Transverse colon (tissue), 4 donors: Measurements from ENCODE around the gene ME1. TPM values are rescaled to one million over a fixed set of nuclear protein-coding genes. Genes with fewer than 3 reads are reported as not detected.

Experiments
- DNase-seq: peaks from one replicate; pipeline ENCODE4 v3.0.0-alpha.2; 2019
- H3K27ac ChIP-seq, 4 donors: fragments of 200-600 bp; sonication (generic); 2 replicates each; pipeline ENCODE4 v1.5.1; 2016 to 2018; ENCODE audit warnings: inconsistent platforms in 4 of 4
- H3K27me3 ChIP-seq: fragments of 200-600 bp; sonication (generic); 2 replicates; pipeline ENCODE4 v1.5.1; 2017; ENCODE audit warnings: inconsistent platforms
- H3K36me3 ChIP-seq, 4 donors: fragments of 200-600 bp; sonication (generic); 2 replicates each; pipeline ENCODE4 v1.5.1; 2017 to 2019; ENCODE audit warnings: inconsistent platforms in 4 of 4
- H3K4me1 ChIP-seq, 4 donors: fragments of 200-600 bp; sonication (generic); 2 replicates each; pipeline ENCODE4 v1.5.1; 2017 to 2020; ENCODE audit warnings: inconsistent platforms in 4 of 4
- H3K4me3 ChIP-seq, 4 donors: fragments of 200-600 bp; sonication (generic); 1 replicate in 1 of 4; 2 replicates in 3 of 4; pipeline versions ENCODE4 v1.5.1 to v1.6.1; 2017 to 2019; ENCODE audit warnings: inconsistent platforms in 4 of 4
- H3K9me3 ChIP-seq, 2 donors: fragments of 200-600 bp; sonication (generic); 2 replicates each; pipeline ENCODE4 v1.5.1; 2017 to 2019; ENCODE audit warnings: inconsistent platforms in 2 of 2
- CTCF ChIP-seq, 5 experiments: fragments of 200-600 bp in 3 of 5; fragments of 450-650 bp in 2 of 5; sonication (generic) in 3 of 5; IDR thresholded peaks; 1 replicate in 2 of 5; 2 replicates in 3 of 5; pipeline ENCODE4 v1.5.1; 2016 to 2017; ENCODE audit warnings: antibody characterized with exemption in 5 of 5, inconsistent platforms in 3 of 5, mild to moderate bottlenecking in 2 of 5, moderate library complexity in 1 of 5
- EP300 ChIP-seq: sonication (generic); formaldehyde crosslinking; IDR thresholded peaks from one replicate; pipeline ENCODE4 v1.6.1; 2017; ENCODE audit warnings: antibody characterized with exemption, low read depth
- POLR2A ChIP-seq: fragments of 450-650 bp; IDR thresholded peaks from one replicate; pipeline ENCODE4 v1.6.1; 2016; ENCODE audit warnings: antibody characterized with exemption, mild to moderate bottlenecking, moderate library complexity
- POLR2AphosphoS5 ChIP-seq, 3 donors: sonication (generic); formaldehyde crosslinking; IDR thresholded peaks; one replicate each; pipeline ENCODE4 v1.6.1; 2016; ENCODE audit warnings: antibody characterized with exemption in 3 of 3
- WGBS, 2 donors: methylation state at CpG; one replicate each; pipeline ENCODE4 v1.1.5; 2018; ENCODE audit warnings: low coverage in 1 of 2; 5-methylcytosine and 5-hydroxymethylcytosine counted together
- in situ Hi-C, 4 donors: fragments of 200-750 bp; cut with MboI; loops; one replicate each; pipeline versions ENCODE4 v1.15.0 to v1.15.1; 2017; ENCODE audit warnings: low sequenced_read_pairs in 3 of 4, low pct_ligation_motif_present in 1 of 4, low pct_unique_long_range_greater_than_20kb in 1 of 4
- intact Hi-C: fragments of 100-400 bp; cut with DNase I; formaldehyde crosslinking; loops from one replicate; pipeline ENCODE4 v1.15.1; 2023; ENCODE audit warnings: low total_unique reads
- total RNA-seq, 4 donors: library from RNA; depleted of rRNA; stranded (reverse); fragments of >200 nt; gene quantifications; one replicate each; pipeline ENCODE4 v1.1.0, GENCODE V29; 2016

ME1 gene
- total RNA-seq, 4 donors from 2014 or later = 1.9 to 36.6 (median 6.0) TPM

GRCh38 chr6:83285917-83286316, 144.9 kb downstream of the ME1 start:
- no peaks in the 10 kb centered on the region for H3K4me1 ChIP-seq
- TF ChIP-seq CTCF (IDR thresholded peaks at IDR 0.05) (no peak), POLR2A (no peak)
- H3K9me3 ChIP-seq = no peaks in the 10 kb centered on the region
- DNase-seq = no peak
- H3K4me3 ChIP-seq = no peak overlapping the region
- 82 to 86% methylated on average over 4 of the region's 4 CpGs for WGBS, 2 donors
- in situ Hi-C loops = no loop called here
- H3K36me3 ChIP-seq = no peaks in the 10 kb centered on the region
- intact Hi-C loops = no loop called here
- no peaks in the 10 kb centered on the region for H3K27me3 ChIP-seq
- H3K27ac ChIP-seq = no peak overlapping the region

- 38 to 70% methylated on average over 1 of the region's 1 CpG for WGBS, 2 donors
- no peak for TF ChIP-seq EP300
- TF ChIP-seq POLR2AphosphoS5 (IDR thresholded peaks at IDR 0.05) = no peak
- no peak for TF ChIP-seq POLR2A
- TF ChIP-seq CTCF (IDR thresholded peaks at IDR 0.05) = no peak
- Histone ChIP-seq H3K4me3 (no peak overlapping the region), H3K36me3 (no peaks in the 10 kb centered on the region), H3K4me1 (no peaks in the 10 kb centered on the region), H3K27me3 (no peaks in the 10 kb centered on the region), H3K27ac (no peak overlapping the region), H3K9me3 (no peaks in the 10 kb centered on the region)
- no peak for DNase-seq
- intact Hi-C loops (no loop called here), in situ Hi-C loops (no loop called here)
Observed at GRCh38 chr6:83273596-83273995, 157.3 kb downstream of the ME1 start.

GRCh38 chr6:83270971-83271719, 159.7 kb downstream of the ME1 start:
- Histone ChIP-seq H3K4me3 (no peak overlapping the region), H3K9me3 (no peaks in the 10 kb centered on the region), H3K36me3 (no peaks in the 10 kb centered on the region), H3K4me1 (no peaks in the 10 kb centered on the region), H3K27me3 (no peaks in the 10 kb centered on the region), H3K27ac (no peak overlapping the region)
- 70 to 71% methylated on average over 6 of the region's 6 CpGs for WGBS, 2 donors
- no peak for DNase-seq
- no peak for TF ChIP-seq EP300
- TF ChIP-seq CTCF (IDR thresholded peaks at IDR 0.05) = no peak
- TF ChIP-seq POLR2A = no peak
- no peak for TF ChIP-seq POLR2AphosphoS5 (IDR thresholded peaks at IDR 0.05)
- intact Hi-C loops = no loop called here
- in situ Hi-C loops = no loop called here

GRCh38 chr6:83265384-83265783, 165.5 kb downstream of the ME1 start:
- Histone ChIP-seq H3K4me3 (no peak overlapping the region), H3K4me1 (no peaks in the 10 kb centered on the region), H3K27ac (no peak overlapping the region), H3K36me3 (no peaks in the 10 kb centered on the region), H3K27me3 (no peaks in the 10 kb centered on the region), H3K9me3 (no peaks in the 10 kb centered on the region)
- DNase-seq = no peak
- in situ Hi-C loops (no loop called here), intact Hi-C loops (no loop called here)
- TF ChIP-seq CTCF (IDR thresholded peaks at IDR 0.05) (no peak), POLR2A (no peak), EP300 (no peak), POLR2AphosphoS5 (IDR thresholded peaks at IDR 0.05) (no peak)
- WGBS, 2 donors = 76 to 91% methylated on average over 2 of the region's 2 CpGs
